Measurements from ENCODE around the gene PEX14. TPM values are rescaled to one million over a fixed set of nuclear protein-coding genes. Genes with fewer than 3 reads are reported as not detected.

PEX14 gene
- total RNA-seq, 1 donor from 2014 or later: 27.4 TPM

- peak; percentile 37 for DNase-seq (ENCODE audit: low read depth)
- Histone ChIP-seq H3K27me3 (ENCODE audit: control insufficient read depth, insufficient read depth, low read length) (no peaks in the 10 kb centered on the region), H3K4me3 (ENCODE audit: low read depth, low read length) (no peak overlapping the region), H3K36me3 (ENCODE audit: control insufficient read depth, insufficient read depth, low read length) (no peaks in the 10 kb centered on the region)
- TF ChIP-seq, protein P1, sequence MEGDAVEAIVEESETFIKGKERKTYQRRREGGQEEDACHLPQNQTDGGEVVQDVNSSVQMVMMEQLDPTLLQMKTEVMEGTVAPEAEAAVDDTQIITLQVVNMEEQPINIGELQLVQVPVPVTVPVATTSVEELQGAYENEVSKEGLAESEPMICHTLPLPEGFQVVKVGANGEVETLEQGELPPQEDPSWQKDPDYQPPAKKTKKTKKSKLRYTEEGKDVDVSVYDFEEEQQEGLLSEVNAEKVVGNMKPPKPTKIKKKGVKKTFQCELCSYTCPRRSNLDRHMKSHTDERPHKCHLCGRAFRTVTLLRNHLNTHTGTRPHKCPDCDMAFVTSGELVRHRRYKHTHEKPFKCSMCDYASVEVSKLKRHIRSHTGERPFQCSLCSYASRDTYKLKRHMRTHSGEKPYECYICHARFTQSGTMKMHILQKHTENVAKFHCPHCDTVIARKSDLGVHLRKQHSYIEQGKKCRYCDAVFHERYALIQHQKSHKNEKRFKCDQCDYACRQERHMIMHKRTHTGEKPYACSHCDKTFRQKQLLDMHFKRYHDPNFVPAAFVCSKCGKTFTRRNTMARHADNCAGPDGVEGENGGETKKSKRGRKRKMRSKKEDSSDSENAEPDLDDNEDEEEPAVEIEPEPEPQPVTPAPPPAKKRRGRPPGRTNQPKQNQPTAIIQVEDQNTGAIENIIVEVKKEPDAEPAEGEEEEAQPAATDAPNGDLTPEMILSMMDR (IDR thresholded peaks at IDR 0.05; ENCODE audit: insufficient read depth, low read length, poor library complexity, severe bottlenecking): no peak
These were observed 191.4 kb downstream of the PEX14 start for GRCh38 chr1:10665930-10666850.

DNA sequence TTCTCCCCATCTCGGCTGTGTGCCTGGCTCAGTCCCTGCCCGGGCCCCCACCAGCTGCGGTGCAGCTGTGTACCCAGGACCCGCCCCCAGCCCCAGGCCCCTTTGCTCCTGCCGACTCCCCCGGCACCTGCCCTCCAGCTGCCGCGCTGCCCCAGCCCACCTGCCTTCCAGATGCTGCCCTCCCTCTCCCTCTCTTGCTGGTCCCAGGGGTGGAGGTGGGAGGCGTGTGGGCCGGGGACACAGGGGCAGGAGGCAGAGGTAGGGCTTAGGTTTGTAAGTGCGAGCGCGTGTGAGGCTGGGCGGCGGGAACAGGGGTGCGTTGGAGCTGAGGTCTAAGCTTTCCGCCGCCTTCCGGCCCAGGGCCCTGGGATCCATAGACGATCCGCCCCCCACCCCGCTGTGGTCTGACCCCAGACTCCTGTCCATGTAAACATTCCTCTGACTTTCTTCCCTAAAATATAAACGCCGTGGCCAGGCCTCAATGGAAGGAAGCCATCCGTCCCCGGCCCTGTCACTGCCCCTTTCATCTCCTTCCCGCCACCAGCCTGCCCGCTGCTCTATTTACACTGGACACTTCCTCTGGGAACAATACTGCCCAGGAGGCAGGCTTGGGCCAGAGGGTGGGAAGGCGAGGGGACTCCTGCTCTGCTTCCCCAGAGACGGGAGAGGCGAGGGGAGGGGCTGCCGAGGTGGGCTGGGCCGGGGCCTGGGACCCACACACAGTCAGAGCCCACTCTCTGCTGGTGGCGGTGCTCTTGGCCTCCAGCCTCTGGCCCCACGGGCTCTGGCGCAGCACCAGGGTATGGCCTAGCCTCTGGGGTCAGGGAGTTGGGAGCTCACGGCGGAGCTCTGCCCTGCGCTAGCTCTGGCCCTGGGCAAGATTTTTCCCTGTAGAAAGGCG, 193.4 kb downstream of the PEX14 start:
- Histone ChIP-seq H3K36me3 (ENCODE audit: control insufficient read depth, insufficient read depth, low read length) (no peaks in the 10 kb centered on the region), H3K27me3 (ENCODE audit: control insufficient read depth, insufficient read depth, low read length) (no peaks in the 10 kb centered on the region), H3K4me3 (ENCODE audit: low read depth, low read length) (no peak overlapping the region)
- TF ChIP-seq, protein P1 (IDR thresholded peaks at IDR 0.05; ENCODE audit: insufficient read depth, low read length, poor library complexity, severe bottlenecking): no peak
- no peak for DNase-seq (ENCODE audit: low read depth)

DNA sequence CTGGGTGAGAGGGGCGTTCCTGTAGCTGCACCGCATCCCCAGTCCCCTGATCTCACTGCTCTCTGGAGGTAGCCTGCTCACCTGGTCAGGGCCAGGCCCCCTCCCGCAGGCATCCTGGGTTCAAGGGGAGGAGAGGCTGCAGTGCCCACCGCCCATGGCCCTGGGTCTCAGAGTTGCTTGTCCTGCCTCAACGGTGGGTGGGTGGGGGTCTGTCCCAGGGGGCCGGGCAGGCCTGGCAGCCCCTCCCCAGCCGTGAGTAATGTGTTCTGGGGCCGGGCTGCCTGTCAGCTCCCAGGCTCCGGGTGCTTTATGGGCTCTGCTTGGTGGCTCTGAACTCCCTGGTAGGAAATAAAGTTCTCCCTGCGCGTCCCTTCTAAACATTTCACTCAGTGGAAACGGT, 194.8 kb downstream of the PEX14 start:
- H3K27me3 ChIP-seq (ENCODE audit: control insufficient read depth, insufficient read depth, low read length): no peaks in the 10 kb centered on the region
- no peaks in the 10 kb centered on the region for H3K36me3 ChIP-seq (ENCODE audit: control insufficient read depth, insufficient read depth, low read length)
- no peak for DNase-seq (ENCODE audit: low read depth)
- TF ChIP-seq, protein P1 (IDR thresholded peaks at IDR 0.05; ENCODE audit: insufficient read depth, low read length, poor library complexity, severe bottlenecking): no peak
- no peak overlapping the region for H3K4me3 ChIP-seq (ENCODE audit: low read depth, low read length)

GRCh38 chr1:10670190-10670589, 195.4 kb downstream of the PEX14 start:
- H3K4me3 ChIP-seq (ENCODE audit: low read depth, low read length): no peak overlapping the region
- no peak for DNase-seq (ENCODE audit: low read depth)
- no peaks in the 10 kb centered on the region for H3K27me3 ChIP-seq (ENCODE audit: control insufficient read depth, insufficient read depth, low read length)
- TF ChIP-seq, protein P1 (IDR thresholded peaks at IDR 0.05; ENCODE audit: insufficient read depth, low read length, poor library complexity, severe bottlenecking): no peak
- no peaks in the 10 kb centered on the region for H3K36me3 ChIP-seq (ENCODE audit: control insufficient read depth, insufficient read depth, low read length)

- TF ChIP-seq, protein P1 (IDR thresholded peaks at IDR 0.05; ENCODE audit: insufficient read depth, low read length, poor library complexity, severe bottlenecking): no peak
- H3K27me3 ChIP-seq (ENCODE audit: control insufficient read depth, insufficient read depth, low read length): no peaks in the 10 kb centered on the region
- no peaks in the 10 kb centered on the region for H3K36me3 ChIP-seq (ENCODE audit: control insufficient read depth, insufficient read depth, low read length)
- H3K4me3 ChIP-seq (ENCODE audit: low read depth, low read length): no peak overlapping the region
- no peak for DNase-seq (ENCODE audit: low read depth)
These were observed 196.3 kb downstream of the PEX14 start for GRCh38 chr1:10671090-10671489.
